SK-N-MC (cell line): ENCODE measurements around the gene DSCAML1.

Source experiments
- EZH2 ChIP-seq: fragments of 200-600 bp; sonication (generic); IDR thresholded peaks from one replicate; pipeline ENCODE4 v1.6.1; 2017; ENCODE audit warnings: antibody characterized with exemption
- POLR2AphosphoS5 ChIP-seq: IDR thresholded peaks from 2 replicates; pipeline ENCODE4 v1.6.1; 2012; ENCODE audit warnings: mild to moderate bottlenecking, low read depth, low read length, borderline replicate concordance

GRCh38 chr11:117792241-117792640, 4.8 kb downstream of the DSCAML1 start:
- TF ChIP-seq POLR2AphosphoS5, result no peak
- no peak for TF ChIP-seq EZH2
